Measurements from ENCODE around the gene LPCAT3. TPM values are rescaled to one million over a fixed set of nuclear protein-coding genes. Genes with fewer than 3 reads are reported as not detected.
A peak's percentile ranks its signal among the peaks of the same experiment; 100 is the strongest.

LPCAT3 gene
- total and polyA plus RNA-seq, 4 donors: 45.4 to 78.6 (median 56.2) TPM

- H3K27me3 ChIP-seq (ENCODE audit: control insufficient read depth in 3 of 3, insufficient read depth in 3 of 3, low read length in 2 of 3): no peaks in the 10 kb centered on the region
- DNase-seq: no peak
- no peak overlapping the region for H3K9ac ChIP-seq (ENCODE audit: insufficient read depth in 1 of 2, low read length in 2 of 2)
- peaks cover 0 to 14% (median 2%) of the 10 kb centered on the region in 5 donors for H3K4me1 ChIP-seq (ENCODE audit: control insufficient read depth in 5 of 5, insufficient read depth in 5 of 5, low read length in 5 of 5)
- 64 to 72% methylated on average over 1 of the region's 1 CpG for WGBS, 2 donors
- no peaks in the 10 kb centered on the region for H3K9me3 ChIP-seq (ENCODE audit: control insufficient read depth in 4 of 4, insufficient read depth in 3 of 4, low read length in 3 of 4)
- TF ChIP-seq, protein P1, sequence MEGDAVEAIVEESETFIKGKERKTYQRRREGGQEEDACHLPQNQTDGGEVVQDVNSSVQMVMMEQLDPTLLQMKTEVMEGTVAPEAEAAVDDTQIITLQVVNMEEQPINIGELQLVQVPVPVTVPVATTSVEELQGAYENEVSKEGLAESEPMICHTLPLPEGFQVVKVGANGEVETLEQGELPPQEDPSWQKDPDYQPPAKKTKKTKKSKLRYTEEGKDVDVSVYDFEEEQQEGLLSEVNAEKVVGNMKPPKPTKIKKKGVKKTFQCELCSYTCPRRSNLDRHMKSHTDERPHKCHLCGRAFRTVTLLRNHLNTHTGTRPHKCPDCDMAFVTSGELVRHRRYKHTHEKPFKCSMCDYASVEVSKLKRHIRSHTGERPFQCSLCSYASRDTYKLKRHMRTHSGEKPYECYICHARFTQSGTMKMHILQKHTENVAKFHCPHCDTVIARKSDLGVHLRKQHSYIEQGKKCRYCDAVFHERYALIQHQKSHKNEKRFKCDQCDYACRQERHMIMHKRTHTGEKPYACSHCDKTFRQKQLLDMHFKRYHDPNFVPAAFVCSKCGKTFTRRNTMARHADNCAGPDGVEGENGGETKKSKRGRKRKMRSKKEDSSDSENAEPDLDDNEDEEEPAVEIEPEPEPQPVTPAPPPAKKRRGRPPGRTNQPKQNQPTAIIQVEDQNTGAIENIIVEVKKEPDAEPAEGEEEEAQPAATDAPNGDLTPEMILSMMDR (IDR thresholded peaks at IDR 0.05; ENCODE audit: control extremely low read depth, extremely low read depth): no peak
- H3K4me3 ChIP-seq: no peak overlapping the region
- no peak for ATAC-seq (ENCODE audit: insufficient read depth, low FRiP score)
- H3K27ac ChIP-seq (ENCODE audit: low read depth in 1 of 2, low read length in 1 of 2): peak overlapping the region in 1 of 2 donors; percentile 87
- H3K36me3 ChIP-seq (ENCODE audit: control insufficient read depth in 4 of 4, insufficient read depth in 4 of 4, low read length in 4 of 4): peaks cover 0 to 11% (median 7%) of the 10 kb centered on the region in 4 donors
These were observed 67.9 kb downstream of the LPCAT3 start for GRCh38 chr12:6950401-6950801.

GRCh38 chr12:6948873-6949594 is 69.2 kb downstream of the LPCAT3 start:
- ATAC-seq (ENCODE audit: insufficient read depth, low FRiP score): no peak
- no peak for DNase-seq
- peaks cover 0 to 9% (median 7%) of the 10 kb centered on the region in 4 donors for H3K36me3 ChIP-seq (ENCODE audit: control insufficient read depth in 4 of 4, insufficient read depth in 4 of 4, low read length in 4 of 4)
- H3K9me3 ChIP-seq (ENCODE audit: control insufficient read depth in 4 of 4, insufficient read depth in 3 of 4, low read length in 3 of 4): no peaks in the 10 kb centered on the region
- 60 to 63% methylated on average over 15 of the region's 15 CpGs for WGBS, 2 donors
- H3K9ac ChIP-seq (ENCODE audit: insufficient read depth in 1 of 2, low read length in 2 of 2): no peak overlapping the region
- peak overlapping the region in 1 of 2 donors; percentile 72 for H3K27ac ChIP-seq (ENCODE audit: low read depth in 1 of 2, low read length in 1 of 2)
- peaks cover 0 to 20% (median 10%) of the 10 kb centered on the region in 5 donors for H3K4me1 ChIP-seq (ENCODE audit: control insufficient read depth in 5 of 5, insufficient read depth in 5 of 5, low read length in 5 of 5)
- no peaks in the 10 kb centered on the region for H3K27me3 ChIP-seq (ENCODE audit: control insufficient read depth in 3 of 3, insufficient read depth in 3 of 3, low read length in 2 of 3)
- no peak overlapping the region for H3K4me3 ChIP-seq
- TF ChIP-seq, protein P1 (IDR thresholded peaks at IDR 0.05; ENCODE audit: control extremely low read depth, extremely low read depth): no peak

DNA sequence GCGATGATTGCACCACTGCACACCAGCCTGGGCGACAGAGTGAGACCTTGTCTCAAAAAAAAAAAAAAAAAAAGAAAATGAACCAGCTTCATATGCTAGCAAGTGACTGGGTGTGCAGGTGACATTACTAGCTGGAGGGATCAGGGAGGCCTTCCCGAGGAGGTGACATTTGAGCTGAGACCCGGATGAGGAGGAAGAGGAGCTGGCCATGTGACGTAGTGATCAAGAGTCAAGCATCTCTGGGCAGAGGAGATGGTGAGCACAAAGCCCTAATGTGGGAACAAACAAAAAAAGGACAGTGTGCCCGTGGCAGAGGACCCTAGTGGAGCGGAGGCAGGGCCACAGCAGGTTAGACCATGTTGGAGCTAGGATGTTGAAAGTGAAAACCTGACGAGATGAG is 70.7 kb downstream of the LPCAT3 start:
- Histone ChIP-seq H3K27me3 (ENCODE audit: control insufficient read depth in 3 of 3, insufficient read depth in 3 of 3, low read length in 2 of 3) (no peaks in the 10 kb centered on the region), H3K27ac (ENCODE audit: low read depth in 1 of 2, low read length in 1 of 2) (no peak overlapping the region), H3K9ac (ENCODE audit: insufficient read depth in 1 of 2, low read length in 2 of 2) (no peak overlapping the region), H3K36me3 (ENCODE audit: control insufficient read depth in 4 of 4, insufficient read depth in 4 of 4, low read length in 4 of 4) (peaks cover 0 to 9% (median 7%) of the 10 kb centered on the region in 4 donors), H3K4me3 (no peak overlapping the region), H3K4me1 (ENCODE audit: control insufficient read depth in 5 of 5, insufficient read depth in 5 of 5, low read length in 5 of 5) (peaks cover 0 to 19% (median 12%) of the 10 kb centered on the region in 5 donors), H3K9me3 (ENCODE audit: control insufficient read depth in 4 of 4, insufficient read depth in 3 of 4, low read length in 3 of 4) (no peaks in the 10 kb centered on the region)
- TF ChIP-seq, protein P1 (IDR thresholded peaks at IDR 0.05; ENCODE audit: control extremely low read depth, extremely low read depth): no peak
- WGBS, 2 donors: 87% methylated on average over 8 of the region's 8 CpGs
- DNase-seq (no peak), ATAC-seq (ENCODE audit: insufficient read depth, low FRiP score) (no peak)
